HG03378 (cell line): Measurements from ENCODE around the gene SLIT1.

Experiments used
- ATAC-seq: cut with Tn5 transposase; IDR thresholded peaks from one replicate; pipeline ENCODE4 v1.9.1; 2021; ENCODE audit warnings: mild to moderate bottlenecking, moderate library complexity; ENCODE audit not compliant: unreplicated experiment

Gene SLIT1

DNA sequence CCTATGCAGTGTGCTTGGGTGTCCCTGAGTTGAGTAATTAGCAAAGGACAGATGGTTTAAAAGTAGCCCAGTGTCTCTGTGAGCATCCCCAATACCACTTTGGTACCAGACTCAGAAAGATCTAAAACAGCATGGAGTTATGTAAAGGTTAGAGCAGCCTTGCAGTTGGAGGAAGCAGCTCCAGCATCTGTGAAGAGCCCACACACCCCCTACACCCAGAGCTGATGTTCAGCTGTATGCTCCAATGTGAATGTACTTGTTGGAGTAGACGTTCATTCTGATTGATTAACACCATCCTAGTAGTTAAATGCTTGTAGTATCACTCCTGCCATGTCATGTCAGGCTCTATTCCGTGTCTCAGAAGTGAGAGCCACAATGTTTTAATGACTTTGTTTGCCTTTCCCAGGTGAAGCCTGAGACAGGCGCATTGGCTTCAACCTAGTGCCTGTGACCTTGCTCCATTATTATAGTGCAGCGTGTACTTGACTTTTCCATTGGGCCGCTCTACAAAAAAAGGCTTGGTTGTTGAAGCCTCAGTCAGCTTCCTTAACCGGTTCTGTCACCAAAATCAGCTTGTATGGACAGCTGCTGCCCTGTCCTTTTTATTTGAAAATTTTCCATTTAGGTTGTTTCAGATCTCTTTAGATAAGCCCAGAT is 199.4 kb downstream of the SLIT1 start:
- ATAC-seq: no peak

DNA sequence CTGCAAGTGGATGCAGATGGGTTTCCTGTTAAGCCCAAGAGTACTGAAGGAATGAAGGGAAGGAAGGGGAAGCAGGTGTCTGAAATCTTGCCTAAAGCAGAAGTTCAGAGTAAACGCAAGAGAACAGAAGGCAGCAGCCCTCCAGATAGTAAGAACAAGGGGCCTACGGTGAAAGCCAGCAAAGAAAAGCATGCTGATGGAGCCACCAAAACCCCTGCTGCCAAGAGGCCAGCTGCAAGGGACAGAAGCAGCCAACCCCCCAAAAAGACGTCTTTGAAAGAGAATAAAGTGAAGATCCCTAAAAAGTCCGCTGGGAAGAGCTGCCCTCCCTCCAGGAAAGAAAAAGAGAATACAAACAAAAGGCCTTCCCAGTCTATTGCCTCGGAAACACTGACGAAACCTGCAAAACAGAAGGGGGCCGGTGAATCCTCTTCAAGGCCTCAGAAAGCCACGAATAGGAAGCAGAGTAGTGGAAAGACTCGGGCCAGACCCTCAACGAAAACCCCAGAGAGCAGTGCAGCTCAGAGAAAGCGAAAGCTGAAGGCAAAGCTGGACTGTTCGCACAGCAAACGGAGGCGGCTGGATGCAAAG is 201.1 kb downstream of the SLIT1 start:
- ATAC-seq: no peak

DNA sequence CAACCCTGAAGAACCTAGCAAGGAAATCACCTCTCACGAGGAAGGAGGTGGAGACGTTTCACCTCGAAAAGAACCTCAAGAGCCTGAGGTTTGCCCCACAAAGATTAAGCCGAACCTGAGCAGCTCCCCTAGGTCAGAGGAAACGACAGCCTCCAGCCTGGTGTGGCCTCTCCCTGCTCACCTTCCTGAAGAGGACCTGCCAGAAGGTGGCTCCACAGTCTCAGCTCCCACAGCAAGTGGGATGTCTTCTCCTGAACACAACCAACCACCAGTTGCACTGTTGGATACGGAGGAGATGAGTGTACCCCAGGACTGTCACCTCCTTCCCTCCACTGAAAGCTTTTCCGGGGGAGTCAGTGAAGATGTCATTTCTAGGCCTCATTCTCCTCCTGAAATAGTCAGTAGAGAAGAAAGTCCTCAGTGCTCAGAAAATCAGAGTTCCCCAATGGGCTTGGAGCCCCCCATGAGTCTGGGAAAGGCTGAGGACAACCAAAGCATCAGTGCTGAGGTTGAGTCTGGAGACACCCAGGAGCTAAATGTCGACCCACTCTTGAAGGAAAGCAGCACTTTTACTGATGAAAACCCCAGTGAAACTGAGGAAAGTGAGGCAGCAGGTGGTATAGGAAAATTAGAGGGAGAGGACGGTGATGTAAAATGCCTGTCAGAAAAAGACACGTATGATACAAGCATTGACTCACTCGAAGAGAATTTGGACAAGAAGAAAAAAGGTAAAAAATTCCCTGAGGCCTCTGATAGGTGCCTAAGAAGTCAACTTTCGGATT is 203.4 kb downstream of the SLIT1 start:
- ATAC-seq: no peak

DNA sequence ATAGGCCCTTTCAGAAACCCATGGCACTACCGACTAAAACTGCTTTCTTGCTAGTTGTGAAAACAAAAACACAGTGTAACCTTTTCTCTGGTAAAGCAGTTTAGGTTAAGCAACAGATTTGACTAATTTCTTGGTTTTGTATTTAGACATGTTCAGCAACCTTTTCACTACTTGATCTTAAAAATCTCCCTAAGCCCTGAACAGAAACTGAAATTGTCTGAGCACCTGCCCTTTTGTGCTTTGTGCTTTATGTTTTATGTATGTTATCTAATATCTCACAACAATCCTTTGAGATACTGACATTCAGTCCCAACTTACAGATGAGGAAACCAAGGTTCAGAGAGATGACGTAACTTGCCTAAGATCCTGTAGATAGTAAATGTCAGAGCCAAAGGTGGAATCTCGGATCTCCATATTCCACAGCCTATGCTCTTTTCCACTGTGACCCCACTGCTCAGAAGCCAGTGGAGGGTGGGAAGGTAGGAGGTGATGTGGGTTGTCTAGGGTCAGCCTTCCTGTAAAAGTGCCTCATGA is 207.1 kb downstream of the SLIT1 start:
- peak; percentile 61 for ATAC-seq

DNA sequence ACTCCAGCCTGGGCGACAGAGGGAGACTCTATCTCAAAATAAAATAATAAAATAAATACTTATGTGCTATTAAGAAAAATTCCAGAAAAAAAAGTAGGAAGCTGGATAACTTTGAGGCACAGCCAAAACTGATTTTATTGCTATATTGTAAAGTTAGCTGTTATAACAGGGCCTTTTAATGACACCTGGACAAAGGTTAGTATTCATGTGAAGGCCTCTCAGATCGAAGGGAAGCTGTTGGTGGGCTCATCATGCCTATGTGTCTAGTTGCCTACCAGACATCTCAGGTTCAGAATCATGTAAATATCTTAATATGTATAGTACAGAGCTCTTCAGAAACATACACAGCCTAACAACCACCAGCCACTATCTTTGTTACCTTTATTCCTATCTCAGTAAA is 210.6 kb downstream of the SLIT1 start:
- ATAC-seq: no peak

DNA sequence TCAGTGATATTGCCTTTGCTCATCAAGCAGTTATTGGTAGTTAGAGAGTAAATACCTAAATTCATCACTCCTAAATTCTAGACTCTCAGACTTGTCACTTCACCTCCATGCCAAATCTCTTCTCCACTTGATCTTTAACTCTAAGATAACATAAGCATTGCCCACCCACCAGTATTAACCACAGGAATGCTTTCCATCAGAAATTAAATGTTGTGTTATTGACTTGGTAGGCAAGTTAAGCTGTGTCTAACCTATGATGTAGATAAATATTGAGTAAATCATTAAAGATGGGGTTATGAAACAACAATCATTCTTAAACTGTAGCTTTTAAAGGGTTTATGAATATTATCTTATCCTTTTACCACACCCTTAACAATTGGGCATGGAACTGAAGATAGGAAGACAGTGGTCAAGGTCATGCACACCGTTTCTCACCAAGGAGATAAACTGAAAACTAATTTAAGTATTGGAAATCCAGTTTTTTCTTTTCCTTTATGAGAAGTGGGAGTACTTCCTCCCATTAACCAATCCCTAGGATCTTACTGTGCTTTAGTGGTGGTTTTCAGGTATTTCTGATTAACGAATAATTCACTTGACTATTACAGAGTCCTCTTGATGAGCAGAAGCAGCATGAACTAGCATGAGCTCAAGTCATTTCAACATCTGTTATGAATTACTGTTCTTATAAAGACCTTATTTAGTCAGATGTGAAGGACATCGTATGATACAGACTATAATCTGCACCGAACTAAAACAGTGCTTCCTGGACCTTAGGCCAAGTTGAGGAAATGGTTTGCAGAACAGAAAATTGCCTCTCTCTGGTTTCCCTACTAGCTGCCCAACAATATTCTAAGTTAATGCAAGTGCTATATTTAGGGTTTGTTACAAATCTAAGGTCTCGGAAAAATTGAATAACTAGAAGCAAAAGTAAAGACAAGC is 211.7 kb downstream of the SLIT1 start:
- ATAC-seq: no peak

DNA sequence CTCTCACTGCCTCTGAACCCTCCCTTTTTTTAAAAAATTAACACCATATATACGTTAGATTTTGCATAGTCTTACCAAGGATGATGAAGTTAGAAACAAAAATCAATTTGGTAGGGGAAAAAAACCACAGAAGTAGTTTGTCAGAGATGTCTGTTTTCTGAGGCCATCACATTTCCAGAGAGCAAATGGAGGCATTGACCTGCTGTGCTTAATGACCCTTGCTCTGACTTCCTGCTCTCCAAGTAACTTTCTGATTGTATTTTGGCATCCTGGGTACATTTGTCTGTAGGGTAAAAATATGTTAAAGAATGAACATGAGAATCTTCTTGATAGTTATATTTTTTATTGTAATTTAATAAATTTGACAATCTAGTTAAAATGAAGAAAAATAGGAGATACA is 213.5 kb downstream of the SLIT1 start:
- ATAC-seq: no peak

DNA sequence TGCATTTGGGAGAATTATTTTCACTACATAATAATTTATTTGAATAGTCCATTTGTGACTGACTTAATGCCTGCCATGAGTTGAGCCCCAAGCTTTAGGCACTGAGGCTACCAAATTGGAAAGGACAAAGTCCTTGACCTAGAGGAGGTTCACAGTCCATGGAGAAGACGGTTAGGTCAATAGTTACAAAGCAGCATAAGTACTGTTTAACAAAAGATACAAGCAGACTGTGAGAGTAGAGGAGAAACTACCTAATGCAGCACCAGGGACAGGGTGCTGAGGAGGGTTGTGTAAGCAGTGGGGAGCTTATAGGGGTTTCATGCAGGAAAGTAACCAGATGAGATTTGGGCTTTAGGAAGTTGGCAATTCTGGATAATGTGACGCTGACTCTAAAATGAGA is 214.4 kb downstream of the SLIT1 start:
- ATAC-seq: no peak

DNA sequence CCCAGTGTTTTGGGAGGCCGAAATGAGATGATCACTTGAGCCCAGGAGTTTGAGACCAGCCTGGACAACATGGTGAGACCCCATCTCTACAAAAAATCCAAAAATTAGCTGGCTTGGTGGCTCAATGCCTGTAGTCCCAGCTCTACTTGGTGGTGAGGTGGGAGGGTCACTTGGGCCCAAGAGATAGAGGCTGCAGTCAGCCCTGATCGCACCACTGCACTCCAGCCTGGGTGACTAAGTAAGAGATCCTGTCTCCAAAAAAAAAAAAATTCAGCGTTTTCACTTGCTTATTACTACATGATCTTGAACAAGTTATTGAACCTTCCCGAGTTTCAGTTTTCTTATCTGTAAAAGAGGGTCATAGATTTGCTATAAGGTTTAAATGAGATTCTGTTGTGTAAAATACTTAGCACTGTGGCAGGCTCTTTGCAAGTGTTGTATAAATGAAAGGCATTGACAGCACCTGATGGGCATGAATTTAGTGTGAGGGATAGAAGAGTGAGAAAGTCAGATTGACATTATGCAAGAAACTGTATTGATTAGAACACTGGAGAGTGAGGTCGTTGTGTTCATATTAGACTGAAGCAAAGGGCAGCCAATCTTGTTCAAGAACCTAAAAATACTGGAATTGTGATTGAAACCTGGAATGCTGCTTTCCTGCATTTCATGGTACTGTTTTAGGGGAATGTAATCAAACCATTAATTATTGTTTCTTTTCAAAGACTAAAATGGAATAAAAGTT is 216.9 kb downstream of the SLIT1 start:
- ATAC-seq: no peak

DNA sequence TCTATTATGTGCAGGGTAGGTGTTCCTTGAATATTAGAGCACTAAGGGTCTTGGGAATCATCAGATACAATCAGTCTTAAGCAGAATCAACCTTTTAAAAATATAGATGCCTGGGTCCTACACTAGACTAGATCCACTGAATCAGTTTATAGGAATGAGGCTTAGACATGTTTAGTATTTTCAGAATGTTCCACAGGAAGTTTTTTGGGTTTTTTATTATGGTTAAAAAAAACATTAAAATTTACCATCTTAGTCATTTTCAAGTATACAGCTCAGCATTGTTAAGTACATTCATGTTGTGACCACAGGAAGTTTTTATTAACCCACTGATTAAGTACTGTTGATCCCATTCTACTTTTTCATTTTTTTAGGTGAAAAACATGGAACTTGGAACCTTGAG is 217.9 kb downstream of the SLIT1 start:
- no peak for ATAC-seq

DNA sequence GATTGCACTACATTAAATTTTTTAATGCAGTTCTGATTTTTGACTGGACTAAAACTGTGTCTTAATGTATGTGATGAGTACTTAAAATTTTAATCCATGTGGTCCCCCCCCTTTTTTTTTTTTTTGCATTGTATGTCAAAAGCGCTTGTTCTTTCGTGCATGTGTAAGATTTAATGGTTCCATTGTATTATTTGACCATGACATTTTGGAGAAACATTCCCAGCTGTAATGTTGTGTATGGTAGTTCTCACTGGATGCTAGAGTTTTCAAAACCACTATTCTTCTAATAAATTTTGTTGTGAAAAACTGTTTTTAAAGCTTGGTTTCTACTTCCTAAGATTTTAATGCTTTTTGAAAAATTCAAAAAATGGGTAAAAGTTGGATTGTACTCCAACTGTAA is 221.6 kb downstream of the SLIT1 start:
- ATAC-seq: no peak

DNA sequence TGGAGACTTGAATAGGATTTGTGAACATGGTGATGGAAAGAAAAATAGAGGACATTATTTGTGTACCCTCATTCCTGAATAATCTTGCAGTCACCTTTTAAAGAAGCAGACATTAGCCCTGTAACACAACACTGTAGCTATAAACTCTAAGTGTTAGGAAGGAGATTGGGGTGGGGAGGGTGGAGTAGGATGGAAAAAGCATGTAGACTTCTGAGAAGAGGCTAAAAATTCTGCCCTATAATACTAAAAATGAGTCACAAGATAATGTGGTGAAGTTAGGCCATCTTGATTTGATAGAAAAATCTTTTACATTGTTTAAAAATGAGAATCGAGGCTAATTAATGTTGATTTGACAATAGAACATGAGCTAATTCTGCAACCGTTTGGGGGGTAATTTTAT is 224.9 kb downstream of the SLIT1 start:
- no peak for ATAC-seq

DNA sequence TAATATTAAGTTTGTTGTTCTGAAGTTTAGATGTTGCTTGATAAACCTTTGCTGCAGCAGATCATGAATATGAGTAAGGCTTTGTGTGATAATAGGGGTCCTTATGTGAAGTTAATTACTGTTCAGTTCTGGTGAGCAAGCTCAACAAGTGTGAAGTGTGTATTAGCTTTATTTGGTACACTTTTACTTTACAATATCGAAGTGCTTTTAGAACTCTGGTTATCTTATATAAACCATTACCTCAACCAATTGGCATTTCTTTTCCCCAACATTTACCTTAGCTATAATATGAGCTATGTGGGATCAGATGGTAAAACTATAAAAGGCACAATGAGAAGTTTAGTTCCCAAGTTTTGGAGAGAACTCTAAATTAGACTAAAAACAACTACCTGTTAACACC is 226.0 kb downstream of the SLIT1 start:
- ATAC-seq: no peak

DNA sequence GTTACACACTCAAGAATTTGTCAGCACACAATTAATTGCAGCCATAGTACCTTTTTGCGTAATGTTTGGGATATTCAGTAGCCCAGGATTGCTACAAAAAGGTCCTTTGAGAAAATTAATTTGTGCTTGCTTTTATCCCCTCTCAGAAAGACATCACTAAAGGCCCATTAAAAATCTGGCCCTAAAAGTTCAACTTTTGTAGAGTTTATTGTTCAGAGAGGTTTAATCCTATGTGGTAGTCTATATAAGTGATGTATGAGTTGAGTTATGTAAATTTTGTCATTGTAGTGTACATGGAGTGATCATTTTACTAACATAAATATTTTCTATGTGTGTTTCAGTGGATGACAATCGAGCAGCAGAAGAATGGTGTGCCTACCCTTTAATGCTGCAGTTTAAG is 227.7 kb downstream of the SLIT1 start:
- no peak for ATAC-seq

DNA sequence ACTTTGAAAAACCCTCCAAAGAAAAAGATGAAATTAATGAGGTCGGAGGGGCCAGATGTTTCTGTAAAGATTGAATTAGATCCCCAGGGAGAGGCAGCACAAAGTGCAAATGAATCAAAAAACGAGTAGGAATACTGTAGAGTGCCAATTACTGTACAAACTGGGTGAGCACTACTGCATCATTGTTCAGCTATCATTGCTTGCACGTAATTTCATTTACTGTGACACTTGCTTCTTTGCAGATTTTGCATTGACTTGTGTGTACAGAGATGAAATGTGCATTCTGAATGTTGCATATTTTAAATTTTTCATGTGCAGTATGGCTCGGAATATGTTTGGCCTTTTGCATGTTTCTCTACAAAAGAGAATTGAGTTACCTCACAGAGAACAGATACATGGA is 230.0 kb downstream of the SLIT1 start:
- ATAC-seq: no peak

DNA sequence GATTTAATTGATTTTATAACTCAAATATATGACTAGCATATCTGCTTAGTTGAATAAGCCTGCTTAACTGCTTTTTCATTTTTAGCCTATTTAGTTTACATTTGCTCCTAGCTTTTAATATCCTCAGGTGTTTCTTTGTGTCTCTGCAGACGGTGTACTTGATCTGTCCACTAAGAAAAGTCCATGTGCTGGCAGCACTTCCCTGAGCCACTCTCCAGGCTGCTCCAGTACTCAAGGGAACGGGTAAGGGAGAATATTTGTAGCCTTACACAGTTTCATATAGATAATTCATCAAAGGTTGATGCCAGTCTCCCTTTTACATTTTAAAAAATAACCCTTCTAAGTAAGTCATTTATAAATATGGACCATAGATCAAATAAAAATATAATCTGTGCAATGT is 233.8 kb downstream of the SLIT1 start:
- ATAC-seq: no peak

DNA sequence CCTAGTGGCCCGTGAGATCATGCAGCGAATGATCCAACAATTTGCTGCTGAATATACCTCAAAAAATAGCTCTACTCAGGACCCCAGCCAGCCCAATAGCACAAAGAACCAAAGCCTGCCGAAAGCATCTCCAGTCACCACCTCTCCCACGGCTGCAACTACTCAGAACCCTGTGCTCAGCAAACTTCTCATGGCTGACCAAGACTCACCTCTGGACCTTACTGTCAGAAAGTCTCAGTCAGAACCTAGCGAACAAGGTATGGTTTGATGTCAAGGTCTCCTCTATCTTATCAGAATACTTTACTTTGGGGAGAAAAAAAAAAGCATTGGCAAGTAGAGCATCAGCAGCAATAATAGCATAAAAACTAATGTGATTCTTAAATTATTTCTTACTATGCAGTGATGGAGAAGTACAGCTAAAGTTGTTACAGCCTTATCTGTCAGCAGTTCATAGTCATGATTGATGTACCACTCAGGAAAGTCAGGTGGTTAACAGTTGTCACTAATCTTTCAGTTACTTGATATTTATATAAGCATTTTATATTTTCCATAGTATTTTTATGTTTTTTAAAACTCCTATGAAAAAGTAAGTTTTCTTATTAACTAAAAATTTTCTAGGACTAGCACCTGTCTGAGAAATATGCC is 236.6 kb downstream of the SLIT1 start:
- ATAC-seq: no peak
